Natural killer cell (primary cell): ENCODE results near the gene POU5F1. TPM values are rescaled to one million over a fixed set of nuclear protein-coding genes. Genes with fewer than 3 reads are reported as not detected.

Experiments
- ATAC-seq, 3 donors: fragments of 150-1000 bp in 2 of 3; fragments of 200-7000 bp in 1 of 3; cut with Tn5 transposase; 1 replicate in 1 of 3; 2 replicates in 2 of 3; pipeline ENCODE4 v1.10.0; 2021; ENCODE audit warnings: mild to moderate bottlenecking in 2 of 3, moderate library complexity in 2 of 3
- DNase-seq, 2 donors: peaks; one replicate each; pipeline versions ENCODE4 v3.0.0 to v3.0.0-alpha.2; 2013 to 2021; ENCODE audit warnings: mixed read lengths in 1 of 2
- H3K27ac ChIP-seq: one replicate; pipeline ENCODE4 v1.5.1; 2013; ENCODE audit warnings: mild to moderate bottlenecking, low read length
- H3K27me3 ChIP-seq: one replicate; pipeline ENCODE4 v1.6.1; 2013; ENCODE audit warnings: low read length; ENCODE audit not compliant: control insufficient read depth, insufficient read depth
- H3K36me3 ChIP-seq: one replicate; pipeline ENCODE4 v1.6.1; 2013; ENCODE audit warnings: low read length; ENCODE audit not compliant: control insufficient read depth, insufficient read depth
- H3K4me1 ChIP-seq: one replicate; pipeline ENCODE4 v1.6.1; 2013; ENCODE audit warnings: low read length; ENCODE audit not compliant: control insufficient read depth, insufficient read depth
- H3K4me3 ChIP-seq: one replicate; pipeline ENCODE4 v1.5.1; 2013; ENCODE audit warnings: low read length
- H3K9me3 ChIP-seq: one replicate; pipeline ENCODE4 v1.6.1; 2013; ENCODE audit warnings: low read length; ENCODE audit not compliant: control insufficient read depth, insufficient read depth
- H3K27ac Mint-ChIP-seq, 2 donors: one replicate each; pipeline ENCODE4 v1.8.0; 2022; ENCODE audit warnings: mild to moderate bottlenecking in 2 of 2, mixed read lengths in 2 of 2, moderate library complexity in 1 of 2
- H3K27me3 Mint-ChIP-seq, 2 donors: one replicate each; pipeline ENCODE4 v1.8.0; 2022; ENCODE audit warnings: low read depth in 2 of 2, mixed read lengths in 2 of 2
- H3K36me3 Mint-ChIP-seq: one replicate; pipeline ENCODE4 v1.8.0; 2022; ENCODE audit warnings: mixed read lengths
- H3K4me1 Mint-ChIP-seq, 2 donors: one replicate each; pipeline ENCODE4 v1.8.0; 2022; ENCODE audit warnings: mixed read lengths in 2 of 2
- H3K4me3 Mint-ChIP-seq: one replicate; pipeline ENCODE4 v1.8.0; 2022; ENCODE audit warnings: mild to moderate bottlenecking, moderate library complexity, mixed read lengths
- H3K9me3 Mint-ChIP-seq, 2 donors: one replicate each; pipeline ENCODE4 v1.8.0; 2022; ENCODE audit warnings: mixed read lengths in 2 of 2
- WGBS: methylation state at CpG from one replicate; pipeline ENCODE4 v1.1.7; 2013; ENCODE audit warnings: missing lambda C conversion rate; ENCODE audit not compliant: insufficient coverage; 5-methylcytosine and 5-hydroxymethylcytosine counted together
- intact Hi-C: fragments of 100-400 bp; cut with micrococcal nuclease; formaldehyde crosslinking; loops from one replicate; pipeline ENCODE4 v1.14.2; 2022
- total RNA-seq, 4 donors: library from RNA; stranded (reverse); fragments of 120-200 nt in 1 of 4; gene quantifications; one replicate each; pipeline versions ENCODE4 v1.2.3 to v1.2.4, GENCODE V29; 2013 to 2022
- TF ChIP-seq, protein P1 (sequence below): fragments of 200-600 bp; IDR thresholded peaks from one replicate; pipeline ENCODE4 v1.8.0; 2022; ENCODE audit warnings: antibody characterized with exemption

POU5F1 gene
- total RNA-seq, 3 donors from 2014 or later (not counting 1 experiment from before 2014, with no cell fraction given), result not detected

DNA sequence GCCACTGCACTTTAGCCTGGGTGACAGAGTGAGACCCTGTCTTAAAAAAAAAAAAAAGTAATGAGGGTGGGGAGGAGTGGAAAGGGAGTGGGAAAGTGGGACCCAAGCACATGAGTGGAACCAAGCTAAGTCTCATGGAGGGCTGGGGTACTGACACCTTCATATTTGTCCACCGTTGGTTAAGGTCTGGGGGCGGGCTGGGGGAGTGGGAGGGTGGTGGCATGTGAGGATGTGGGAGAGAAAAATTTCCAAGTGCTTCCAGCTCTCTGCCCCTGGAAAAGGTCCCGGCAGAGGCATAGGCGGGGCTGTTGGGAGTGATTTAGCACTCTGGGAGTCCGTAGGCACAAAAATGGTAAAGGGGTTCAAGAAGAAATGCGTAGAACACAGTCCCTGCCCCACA lies 37.7 kb downstream of the POU5F1 start:
- Histone ChIP-seq H3K27ac (no peak overlapping the region), H3K9me3 (no peaks in the 10 kb centered on the region), H3K36me3 (no peaks in the 10 kb centered on the region), H3K4me1 (peaks cover 4% of the 10 kb centered on the region), H3K4me3 (no peak overlapping the region), H3K27me3 (no peaks in the 10 kb centered on the region)
- ATAC-seq, result no peak
- H3K4me3 Mint-ChIP-seq, result no peak overlapping the region
- intact Hi-C loops, result no loop called here
- no peak overlapping the region for H3K27ac Mint-ChIP-seq
- H3K27me3 Mint-ChIP-seq, result peaks cover 5 to 10% of the 10 kb centered on the region in 2 donors
- 90% methylated on average over 6 of the region's 6 CpGs for WGBS
- H3K4me1 Mint-ChIP-seq, result peaks cover 10% of the 10 kb centered on the region in 2 donors
- TF ChIP-seq, protein P1, sequence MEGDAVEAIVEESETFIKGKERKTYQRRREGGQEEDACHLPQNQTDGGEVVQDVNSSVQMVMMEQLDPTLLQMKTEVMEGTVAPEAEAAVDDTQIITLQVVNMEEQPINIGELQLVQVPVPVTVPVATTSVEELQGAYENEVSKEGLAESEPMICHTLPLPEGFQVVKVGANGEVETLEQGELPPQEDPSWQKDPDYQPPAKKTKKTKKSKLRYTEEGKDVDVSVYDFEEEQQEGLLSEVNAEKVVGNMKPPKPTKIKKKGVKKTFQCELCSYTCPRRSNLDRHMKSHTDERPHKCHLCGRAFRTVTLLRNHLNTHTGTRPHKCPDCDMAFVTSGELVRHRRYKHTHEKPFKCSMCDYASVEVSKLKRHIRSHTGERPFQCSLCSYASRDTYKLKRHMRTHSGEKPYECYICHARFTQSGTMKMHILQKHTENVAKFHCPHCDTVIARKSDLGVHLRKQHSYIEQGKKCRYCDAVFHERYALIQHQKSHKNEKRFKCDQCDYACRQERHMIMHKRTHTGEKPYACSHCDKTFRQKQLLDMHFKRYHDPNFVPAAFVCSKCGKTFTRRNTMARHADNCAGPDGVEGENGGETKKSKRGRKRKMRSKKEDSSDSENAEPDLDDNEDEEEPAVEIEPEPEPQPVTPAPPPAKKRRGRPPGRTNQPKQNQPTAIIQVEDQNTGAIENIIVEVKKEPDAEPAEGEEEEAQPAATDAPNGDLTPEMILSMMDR, result no peak
- H3K9me3 Mint-ChIP-seq, result no peaks in the 10 kb centered on the region
- no peaks in the 10 kb centered on the region for H3K36me3 Mint-ChIP-seq
- no peak for DNase-seq

DNA sequence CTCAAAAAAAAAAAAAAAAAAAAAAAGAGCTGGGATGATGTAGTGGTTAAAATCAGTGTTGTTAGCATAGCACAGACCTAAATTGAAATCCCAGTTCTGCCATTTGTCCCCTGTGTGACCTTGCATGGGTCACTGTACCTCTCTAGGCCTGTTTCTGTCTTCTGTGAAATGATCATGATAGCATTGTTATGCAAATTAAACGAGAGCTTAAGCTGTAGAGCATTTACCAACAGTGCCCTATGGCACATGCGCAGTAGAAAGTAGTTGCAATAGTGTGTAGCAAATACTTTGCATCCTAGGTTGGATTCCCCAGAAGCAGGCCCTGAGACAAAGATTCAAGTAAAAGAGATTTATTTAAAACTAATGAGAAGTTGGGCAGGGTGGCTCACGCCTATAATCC lies 38.9 kb downstream of the POU5F1 start:
- TF ChIP-seq, protein P1, result no peak
- 88% methylated on average over 3 of the region's 3 CpGs for WGBS
- Mint-ChIP-seq H3K4me1 (peaks cover 5% of the 10 kb centered on the region in 2 donors), H3K27ac (no peak overlapping the region), H3K4me3 (no peak overlapping the region), H3K9me3 (no peaks in the 10 kb centered on the region), H3K27me3 (peaks cover 6 to 11% of the 10 kb centered on the region in 2 donors), H3K36me3 (no peaks in the 10 kb centered on the region)
- Histone ChIP-seq H3K27me3 (no peaks in the 10 kb centered on the region), H3K9me3 (no peaks in the 10 kb centered on the region), H3K27ac (no peak overlapping the region), H3K36me3 (no peaks in the 10 kb centered on the region), H3K4me1 (no peaks in the 10 kb centered on the region), H3K4me3 (no peak overlapping the region)
- intact Hi-C loops, result no loop called here
- DNase-seq, result no peak
- no peak for ATAC-seq

DNA sequence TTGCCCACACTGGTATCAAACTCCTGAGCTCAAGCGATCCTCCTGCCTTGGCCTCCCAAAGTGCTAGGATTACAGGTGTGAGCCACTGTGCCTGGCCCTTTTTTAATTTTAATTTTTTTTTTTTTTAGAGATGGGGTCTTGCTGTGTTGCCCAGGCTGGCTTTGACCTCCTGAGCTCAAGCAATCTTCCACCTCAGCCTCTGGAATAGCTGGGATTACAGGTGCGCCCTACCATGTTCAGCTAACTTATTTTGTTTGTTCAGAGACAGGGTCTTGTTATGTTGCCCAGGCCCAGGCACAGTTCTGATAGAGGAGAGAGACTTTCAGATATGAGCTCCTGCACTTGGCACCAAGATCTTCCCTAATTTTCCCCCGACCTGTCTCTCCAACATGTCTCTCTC lies 39.7 kb downstream of the POU5F1 start:
- Histone ChIP-seq H3K4me3 (no peak overlapping the region), H3K27ac (no peak overlapping the region), H3K9me3 (no peaks in the 10 kb centered on the region), H3K27me3 (no peaks in the 10 kb centered on the region), H3K36me3 (no peaks in the 10 kb centered on the region), H3K4me1 (no peaks in the 10 kb centered on the region)
- WGBS, result 84% methylated on average over 3 of the region's 3 CpGs
- intact Hi-C loops, result no loop called here
- Mint-ChIP-seq H3K9me3 (no peaks in the 10 kb centered on the region), H3K27me3 (peaks cover 6 to 12% of the 10 kb centered on the region in 2 donors), H3K4me3 (no peak overlapping the region), H3K36me3 (no peaks in the 10 kb centered on the region), H3K27ac (no peak overlapping the region), H3K4me1 (peaks cover 5% of the 10 kb centered on the region in 2 donors)
- DNase-seq (no peak), ATAC-seq (no peak)
- TF ChIP-seq, protein P1, result no peak

DNA sequence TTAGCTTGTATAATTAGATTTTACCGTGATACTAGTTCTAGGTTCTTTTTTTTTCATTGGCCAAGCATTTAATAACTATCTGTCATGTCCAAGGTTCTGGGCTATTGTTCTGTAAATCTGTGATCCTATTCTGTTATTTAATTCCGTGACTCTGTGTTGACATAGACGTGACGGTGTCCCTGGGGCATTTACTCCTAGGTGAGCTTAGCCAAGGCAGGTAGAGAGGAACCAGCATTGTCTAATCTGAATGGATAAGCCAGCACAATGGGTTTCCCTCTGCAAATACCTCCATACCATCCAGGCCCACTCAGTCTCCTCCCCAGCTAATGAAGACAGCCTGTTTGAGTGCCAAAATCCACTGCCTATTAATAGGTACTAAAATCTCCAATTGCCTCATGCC lies 41.4 kb downstream of the POU5F1 start:
- intact Hi-C loops, result no loop called here
- ATAC-seq (no peak), DNase-seq (no peak)
- no peaks in the 10 kb centered on the region for H3K27me3 ChIP-seq
- no peak overlapping the region for H3K4me3 ChIP-seq
- H3K9me3 Mint-ChIP-seq, result no peaks in the 10 kb centered on the region
- H3K4me3 Mint-ChIP-seq, result no peak overlapping the region
- H3K27me3 Mint-ChIP-seq, result peaks cover 6 to 12% of the 10 kb centered on the region in 2 donors
- H3K27ac ChIP-seq, result no peak overlapping the region
- no peaks in the 10 kb centered on the region for H3K4me1 ChIP-seq
- H3K36me3 ChIP-seq, result no peaks in the 10 kb centered on the region
- H3K36me3 Mint-ChIP-seq, result no peaks in the 10 kb centered on the region
- 88% methylated on average over 4 of the region's 4 CpGs for WGBS
- TF ChIP-seq, protein P1, result no peak
- no peaks in the 10 kb centered on the region for H3K9me3 ChIP-seq
- peaks cover 5% of the 10 kb centered on the region in 2 donors for H3K4me1 Mint-ChIP-seq
- H3K27ac Mint-ChIP-seq, result no peak overlapping the region
